CD4-positive, alpha-beta T cell (primary cell): ENCODE measurements around the gene S100A16. TPM values are rescaled to one million over a fixed set of nuclear protein-coding genes. Genes with fewer than 3 reads are reported as not detected.

Source experiments
- ATAC-seq: fragments of 200-7000 bp; cut with Tn5 transposase; one replicate; pipeline ENCODE4 v1.10.0; 2022; ENCODE audit warnings: mild to moderate bottlenecking; ENCODE audit not compliant: poor library complexity
- CTCF ChIA-PET: fragments of 350-600 bp; sonication (Branson Sonifier 250); formaldehyde crosslinking; loops from one replicate; lab custom pipeline; 2021; ENCODE audit warnings: antibody characterized with exemption, inconsistent platforms; lab: Charles Lee
- POLR2A ChIA-PET: fragments of 350-600 bp; sonication (Branson Sonifier 250); formaldehyde crosslinking; loops from one replicate; lab custom pipeline; 2021; ENCODE audit warnings: antibody characterized with exemption, inconsistent platforms; lab: Charles Lee
- DNase-seq, 14 experiments: peaks; one replicate each; pipeline ENCODE4 v3.0.0-alpha.2; 2013 to 2020; ENCODE audit warnings: mixed read lengths in 2 of 14
- H3K27ac ChIP-seq, 2 donors: one replicate each; pipeline versions ENCODE4 v1.5.1 to v1.7.0; 2013; ENCODE audit warnings: low read length in 2 of 2, low read depth in 1 of 2, mild to moderate bottlenecking in 1 of 2
- H3K27me3 ChIP-seq, 2 experiments: 1 replicate in 1 of 2; 2 replicates in 1 of 2; pipeline versions ENCODE4 v1.6.1 to v1.7.0; 2013; ENCODE audit warnings: low read length in 2 of 2, control low read depth in 1 of 2, mild to moderate bottlenecking in 1 of 2, moderate library complexity in 1 of 2; ENCODE audit not compliant: insufficient read depth in 2 of 2, control insufficient read depth in 1 of 2
- H3K36me3 ChIP-seq: one replicate; pipeline ENCODE4 v1.6.1; 2013; ENCODE audit warnings: low read length, control low read depth; ENCODE audit not compliant: insufficient read depth
- H3K4me1 ChIP-seq: one replicate; pipeline ENCODE4 v1.6.1; 2013; ENCODE audit warnings: low read length, control low read depth; ENCODE audit not compliant: insufficient read depth
- H3K4me3 ChIP-seq: one replicate; pipeline ENCODE4 v1.5.1; 2013; ENCODE audit warnings: mild to moderate bottlenecking, low read length, moderate library complexity
- H3K9me3 ChIP-seq, 2 experiments: 1 replicate in 1 of 2; 2 replicates in 1 of 2; pipeline versions ENCODE4 v1.6.1 to v1.7.0; 2013; ENCODE audit warnings: low read length in 2 of 2, mild to moderate bottlenecking in 2 of 2, control low read depth in 1 of 2, moderate library complexity in 1 of 2; ENCODE audit not compliant: control insufficient read depth in 1 of 2, insufficient read depth in 1 of 2
- H3K27ac Mint-ChIP-seq: one replicate; pipeline ENCODE4 v1.8.0; 2020; ENCODE audit warnings: mixed read lengths
- H3K27me3 Mint-ChIP-seq: one replicate; pipeline ENCODE4 v1.8.0; 2021; ENCODE audit warnings: mixed read lengths
- H3K36me3 Mint-ChIP-seq: one replicate; pipeline ENCODE4 v1.8.0; 2021; ENCODE audit warnings: low read depth, mixed read lengths
- H3K4me1 Mint-ChIP-seq: one replicate; pipeline ENCODE4 v1.8.0; 2021; ENCODE audit warnings: low read depth, mixed read lengths
- H3K4me3 Mint-ChIP-seq: one replicate; pipeline ENCODE4 v1.8.0; 2020; ENCODE audit warnings: mild to moderate bottlenecking, mixed read lengths
- H3K9me3 Mint-ChIP-seq: one replicate; pipeline ENCODE4 v1.8.0; 2020; ENCODE audit warnings: mixed read lengths
- intact Hi-C, 2 experiments: fragments of 100-400 bp; cut with DNase I in 1 of 2; cut with micrococcal nuclease in 1 of 2; formaldehyde crosslinking; loops; one replicate each; pipeline versions ENCODE4 v1.15.1 to v1.9.0; 2023 to 2025; cut with DNase I, micrococcal nuclease
- total RNA-seq, 174 experiments: library from RNA in 2 of 174; stranded (reverse) in 2 of 174; gene quantifications; one replicate each; pipeline ENCODE4 v1.2.3 and lab custom pipeline; 2021 to 2026
- TF ChIP-seq, protein P1 (sequence below): fragments of 200-600 bp; IDR thresholded peaks from one replicate; pipeline ENCODE4 v1.8.0; 2022; ENCODE audit warnings: antibody characterized with exemption, mild to moderate bottlenecking

S100A16 gene
- total RNA-seq, 2 experiments from 2014 or later = not detected

DNA sequence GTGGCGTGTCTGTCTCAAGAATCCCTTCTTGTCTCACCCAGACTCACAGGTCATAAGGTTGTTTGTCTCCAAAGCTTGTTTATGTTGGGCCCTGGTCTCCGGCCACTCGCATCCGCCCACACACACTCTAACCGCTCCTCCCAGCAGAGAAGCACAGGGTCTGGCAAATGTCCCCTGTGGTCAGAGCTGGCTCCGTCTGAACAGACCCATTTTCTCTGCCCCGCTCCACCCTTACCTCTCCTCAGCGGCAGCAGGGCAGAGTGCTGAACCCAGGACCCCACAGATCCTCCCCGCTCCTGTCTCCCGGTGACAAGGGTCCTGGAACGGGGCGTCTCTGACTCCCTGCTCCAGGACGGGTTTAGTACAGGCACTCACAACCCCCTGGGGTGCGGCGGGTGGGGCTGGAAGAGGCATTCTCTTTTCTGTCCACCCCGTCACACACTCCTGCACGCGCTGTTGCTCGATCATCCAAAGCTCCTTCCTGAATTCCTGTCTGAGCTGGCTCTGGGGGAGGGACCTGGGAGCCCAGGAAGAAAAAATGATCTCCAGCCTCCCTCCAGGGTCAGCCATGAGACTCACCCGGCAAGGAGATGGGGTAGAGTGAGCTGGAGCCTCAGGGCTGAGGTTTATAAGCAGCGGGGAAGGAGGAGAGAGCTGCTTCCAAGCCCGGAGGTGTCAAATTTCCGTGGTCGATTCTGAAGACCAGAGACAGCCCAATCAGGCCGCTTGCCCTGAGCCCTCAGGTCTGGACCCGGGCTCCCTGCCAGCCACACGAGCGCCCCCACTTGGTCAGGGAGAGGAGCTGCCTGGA is 14.2 kb upstream of the S100A16 start, which contains the start of gene S100A13:
Gene S100A13 (minus strand): TSS at position 602 of the 811 bp plus-strand sequence. CDS start 1,033 bp downstream, outside the sequence.
- Histone ChIP-seq H3K27ac (no peak within 1 kb of the TSS), H3K36me3 (no peaks in the 10 kb centered on the region), H3K4me1 (peaks cover 6% of the 10 kb centered on the region), H3K9me3 (no peaks in the 10 kb centered on the region), H3K27me3 (no peaks in the 10 kb centered on the region), H3K4me3 (no peak within 1 kb of the TSS)
- intact Hi-C loops = no loop called here
- CTCF ChIA-PET = interaction anchor here (1.1 to 1.4 kb wide), 2 partner anchors 9 to 11 kb away, joined by 3 read pairs; no protein-coding TSS in a partner anchor
- no peaks in the 10 kb centered on the region for H3K4me1 Mint-ChIP-seq
- DNase-seq (no peak), ATAC-seq (no peak)
- TF ChIP-seq, protein P1, sequence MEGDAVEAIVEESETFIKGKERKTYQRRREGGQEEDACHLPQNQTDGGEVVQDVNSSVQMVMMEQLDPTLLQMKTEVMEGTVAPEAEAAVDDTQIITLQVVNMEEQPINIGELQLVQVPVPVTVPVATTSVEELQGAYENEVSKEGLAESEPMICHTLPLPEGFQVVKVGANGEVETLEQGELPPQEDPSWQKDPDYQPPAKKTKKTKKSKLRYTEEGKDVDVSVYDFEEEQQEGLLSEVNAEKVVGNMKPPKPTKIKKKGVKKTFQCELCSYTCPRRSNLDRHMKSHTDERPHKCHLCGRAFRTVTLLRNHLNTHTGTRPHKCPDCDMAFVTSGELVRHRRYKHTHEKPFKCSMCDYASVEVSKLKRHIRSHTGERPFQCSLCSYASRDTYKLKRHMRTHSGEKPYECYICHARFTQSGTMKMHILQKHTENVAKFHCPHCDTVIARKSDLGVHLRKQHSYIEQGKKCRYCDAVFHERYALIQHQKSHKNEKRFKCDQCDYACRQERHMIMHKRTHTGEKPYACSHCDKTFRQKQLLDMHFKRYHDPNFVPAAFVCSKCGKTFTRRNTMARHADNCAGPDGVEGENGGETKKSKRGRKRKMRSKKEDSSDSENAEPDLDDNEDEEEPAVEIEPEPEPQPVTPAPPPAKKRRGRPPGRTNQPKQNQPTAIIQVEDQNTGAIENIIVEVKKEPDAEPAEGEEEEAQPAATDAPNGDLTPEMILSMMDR = no peak
- no peak within 1 kb of the TSS for H3K4me3 Mint-ChIP-seq
- no peaks in the 10 kb centered on the region for H3K36me3 Mint-ChIP-seq
- no peaks in the 10 kb centered on the region for H3K9me3 Mint-ChIP-seq
- POLR2A ChIA-PET = no interaction called here
- no peaks in the 10 kb centered on the region for H3K27me3 Mint-ChIP-seq
- H3K27ac Mint-ChIP-seq = no peak within 1 kb of the TSS

DNA sequence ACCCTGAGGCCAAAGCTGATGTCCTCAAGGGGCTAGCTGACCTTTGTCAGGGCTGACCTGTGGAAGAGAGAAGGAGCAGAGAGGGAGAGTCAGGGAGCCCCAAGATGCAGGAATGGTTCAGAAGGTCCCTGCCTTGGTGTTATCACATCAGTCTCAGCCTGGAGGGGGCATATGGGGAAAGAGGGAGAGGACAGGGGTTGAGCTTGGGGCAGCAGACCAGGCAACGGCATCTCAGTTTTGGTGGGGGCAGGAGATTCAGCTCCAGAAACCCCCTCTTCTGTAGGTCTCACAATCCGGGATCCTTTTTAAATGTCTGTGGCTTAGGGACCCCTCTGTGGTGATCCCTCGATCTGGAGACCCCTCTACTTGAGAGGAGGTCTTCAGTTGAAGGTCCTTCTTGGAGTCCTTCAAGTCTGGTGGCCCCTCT is 13.6 kb upstream of the S100A16 start:
- ATAC-seq = no peak
- H3K4me1 Mint-ChIP-seq = no peaks in the 10 kb centered on the region
- Histone ChIP-seq H3K27me3 (no peaks in the 10 kb centered on the region), H3K4me1 (peaks cover 6% of the 10 kb centered on the region), H3K27ac (no peak overlapping the region), H3K4me3 (no peak overlapping the region), H3K36me3 (no peaks in the 10 kb centered on the region), H3K9me3 (no peaks in the 10 kb centered on the region)
- no peak for DNase-seq
- H3K4me3 Mint-ChIP-seq = no peak overlapping the region
- CTCF ChIA-PET = interaction anchor here (1.1 to 1.4 kb wide), 2 partner anchors 9 to 12 kb away, joined by 3 read pairs; no protein-coding TSS in a partner anchor
- TF ChIP-seq, protein P1 = no peak
- POLR2A ChIA-PET = no interaction called here
- intact Hi-C loops = no loop called here
- H3K27ac Mint-ChIP-seq = no peak overlapping the region
- H3K27me3 Mint-ChIP-seq = no peaks in the 10 kb centered on the region
- H3K36me3 Mint-ChIP-seq = no peaks in the 10 kb centered on the region
- H3K9me3 Mint-ChIP-seq = no peaks in the 10 kb centered on the region

GRCh38 chr1:153624965-153625611 is 12.2 kb upstream of the S100A16 start:
- Mint-ChIP-seq H3K4me1 (no peaks in the 10 kb centered on the region), H3K36me3 (no peaks in the 10 kb centered on the region), H3K9me3 (no peaks in the 10 kb centered on the region), H3K27me3 (no peaks in the 10 kb centered on the region), H3K27ac (no peak overlapping the region), H3K4me3 (no peak overlapping the region)
- no peak for ATAC-seq
- ChIA-PET CTCF (no interaction called here), POLR2A (interaction anchor here (1.0 kb wide), 1 partner anchor 9 kb away, joined by 4 read pairs; the partner anchor contains the start of gene CHTOP)
- Histone ChIP-seq H3K27ac (no peak overlapping the region), H3K4me1 (peaks cover 6% of the 10 kb centered on the region), H3K27me3 (no peaks in the 10 kb centered on the region), H3K9me3 (no peaks in the 10 kb centered on the region), H3K4me3 (no peak overlapping the region), H3K36me3 (no peaks in the 10 kb centered on the region)
- no peak for DNase-seq
- intact Hi-C loops = no loop called here
- TF ChIP-seq, protein P1 = no peak
